ENCODE results near the gene PSMD12.

Gene PSMD12

GRCh38 chr17:67386965-67387551 lies 20.7 kb upstream of the PSMD12 start:
- peak in 3 of 5 experiments; percentile 29 to 58 (median 51) for DNase-seq

GRCh38 chr17:67385122-67385988 lies 19.0 kb upstream of the PSMD12 start:
- DNase-seq, result peak in 1 of 5 experiments; percentile 11

- DNase-seq, result no peak
Measured at GRCh38 chr17:67381929-67382257, 15.5 kb upstream of the PSMD12 start.

- peak in 1 of 5 experiments; percentile 18 for DNase-seq
Measured at GRCh38 chr17:67379251-67379630, 12.9 kb upstream of the PSMD12 start.

GRCh38 chr17:67378454-67379250 lies 12.3 kb upstream of the PSMD12 start:
- DNase-seq, result peak; percentile 62 to 79 (median 70)

GRCh38 chr17:67377488-67378453 lies 11.4 kb upstream of the PSMD12 start:
- DNase-seq, result peak in 4 of 5 experiments; percentile 30 to 57 (median 43)

- DNase-seq, result peak; percentile 72 to 88 (median 82)
Measured at GRCh38 chr17:67376737-67377487, 10.5 kb upstream of the PSMD12 start, which contains the start of gene PITPNC1. Gene PITPNC1, plus strand, starts transcription at chr17:67377281.

GRCh38 chr17:67376415-67376736 lies 10.0 kb upstream of the PSMD12 start:
- no peak for DNase-seq

- DNase-seq, result no peak
Measured at GRCh38 chr17:67375716-67376115, 9.3 kb upstream of the PSMD12 start.

GRCh38 chr17:67375054-67375427 lies 8.7 kb upstream of the PSMD12 start:
- no peak for DNase-seq

GRCh38 chr17:67374329-67375053 lies 8.1 kb upstream of the PSMD12 start:
- DNase-seq, result peak; percentile 70 to 86 (median 81)

GRCh38 chr17:67372751-67373150 lies 6.4 kb upstream of the PSMD12 start:
- DNase-seq, result no peak

- no peak for DNase-seq
Measured at GRCh38 chr17:67369676-67370075, 3.3 kb upstream of the PSMD12 start.

- peak in 1 of 5 experiments; percentile 60 for DNase-seq
Measured at GRCh38 chr17:67365738-67366192, 612 bp downstream of the PSMD12 start.

- DNase-seq, result no peak
Measured at GRCh38 chr17:67364847-67365737, 1.3 kb downstream of the PSMD12 start.

GRCh38 chr17:67362173-67362572 lies 4.2 kb downstream of the PSMD12 start:
- DNase-seq, result peak in 1 of 5 experiments; percentile 56

- DNase-seq, result no peak
Measured at GRCh38 chr17:67360880-67361279, 5.5 kb downstream of the PSMD12 start.

GRCh38 chr17:67359960-67360791 lies 6.2 kb downstream of the PSMD12 start:
- peak in 4 of 5 experiments; percentile 23 to 82 (median 44) for DNase-seq

- DNase-seq, result peak in 1 of 5 experiments; percentile 38
Measured at GRCh38 chr17:67358612-67359011, 7.8 kb downstream of the PSMD12 start.
